NCI-H1092 treated with DMSO at 0.1 percent for 48 hours (cell line): ENCODE data around the gene DTD2.

Source experiments
- DNase-seq: peaks from one replicate; lab custom pipeline; 2025; lab: John Stamatoyannopoulos, UW

Gene DTD2

DNA sequence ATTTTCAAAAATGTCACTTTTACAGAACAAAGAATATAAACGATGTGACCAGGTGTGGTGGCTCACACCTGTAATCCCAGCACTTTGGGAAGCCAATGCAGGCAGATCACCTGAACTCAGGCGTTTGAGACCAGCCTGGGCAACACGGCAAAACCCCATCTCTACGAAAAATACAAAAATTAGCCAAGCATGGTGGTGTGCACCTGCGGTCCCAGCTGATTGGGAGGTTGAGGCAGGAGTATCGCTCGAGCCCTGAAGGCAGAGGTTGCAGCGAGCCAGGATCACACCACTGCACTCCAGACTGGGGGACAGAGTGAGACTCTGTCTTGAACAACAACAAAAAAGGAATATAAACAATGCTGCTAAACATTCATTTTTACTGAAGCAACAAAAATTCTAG is 52.2 kb downstream of the DTD2 start:
- DNase-seq: no peak

DNA sequence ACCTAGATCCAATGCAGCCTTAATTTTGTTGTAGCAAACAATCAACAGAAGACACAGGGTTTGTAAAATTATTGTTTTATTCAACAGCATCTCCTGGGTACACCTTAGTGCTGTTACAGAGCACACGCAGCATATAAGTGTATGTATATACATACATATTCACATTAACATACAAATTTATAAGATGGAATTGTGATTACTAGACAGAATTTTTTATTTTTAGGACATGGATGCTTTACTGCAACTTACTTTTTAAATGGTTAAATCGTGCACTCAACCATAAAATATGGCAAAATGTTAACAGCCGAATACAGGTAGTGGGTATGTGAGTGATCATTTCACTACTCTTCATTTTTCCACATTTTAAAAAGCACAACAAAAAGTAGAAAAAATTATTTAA is 53.6 kb downstream of the DTD2 start:
- no peak for DNase-seq

DNA sequence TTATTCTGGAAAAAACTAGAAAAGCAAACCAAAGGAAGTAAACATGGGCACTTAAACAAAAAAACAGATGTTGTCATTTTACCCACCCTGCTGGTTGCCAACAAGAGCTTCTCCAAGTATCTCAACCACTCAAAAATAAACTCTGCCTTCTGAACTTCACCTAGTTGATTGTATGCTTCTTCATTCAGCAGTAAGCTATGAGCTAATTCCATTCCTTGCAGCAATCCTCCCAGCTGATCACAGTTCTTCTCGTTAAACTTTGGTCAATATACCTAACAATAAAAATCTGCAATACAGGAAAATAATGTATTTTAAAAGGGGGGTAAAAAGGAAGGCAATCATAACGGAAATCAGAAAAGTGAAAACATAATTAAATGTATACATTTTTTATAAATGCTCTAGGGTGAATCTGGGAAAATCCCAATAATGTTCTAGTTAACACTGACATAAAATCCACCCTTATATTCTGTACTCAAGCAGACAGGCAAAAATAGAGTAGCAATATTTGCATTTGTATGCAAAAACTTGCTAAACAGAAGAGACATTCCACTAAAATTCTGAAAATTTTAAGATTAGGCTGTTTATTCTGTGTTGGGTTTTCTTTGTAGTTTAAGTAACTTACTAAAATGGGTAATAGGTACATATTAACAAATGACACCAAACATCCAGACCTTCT is 54.4 kb downstream of the DTD2 start:
- DNase-seq: no peak

DNA sequence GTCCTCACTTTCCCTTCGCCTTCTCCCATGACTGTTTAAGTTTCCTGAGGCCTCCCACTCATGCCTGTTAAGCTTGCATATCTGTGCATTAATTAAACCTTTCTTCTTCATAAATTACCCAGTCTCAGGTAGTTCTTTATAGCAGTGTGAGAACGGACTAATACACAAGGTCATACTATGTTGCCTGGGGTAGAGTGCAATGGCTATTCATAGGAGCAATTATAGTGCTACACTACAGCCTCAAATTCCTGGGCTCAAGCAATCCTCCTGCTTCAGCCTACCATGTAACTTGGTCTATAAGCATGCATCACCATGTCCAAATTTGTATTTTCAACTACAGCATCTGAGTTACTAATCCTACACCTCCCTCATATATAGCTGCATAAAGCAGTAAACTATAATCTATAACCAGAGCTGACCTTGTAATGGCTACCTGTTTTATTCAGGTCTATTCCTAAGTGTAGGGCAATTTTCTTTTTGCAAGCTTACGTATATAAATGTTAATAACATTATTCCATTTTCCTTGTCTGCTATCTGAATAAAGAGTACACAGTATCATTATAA is 55.9 kb downstream of the DTD2 start:
- no peak for DNase-seq

DNA sequence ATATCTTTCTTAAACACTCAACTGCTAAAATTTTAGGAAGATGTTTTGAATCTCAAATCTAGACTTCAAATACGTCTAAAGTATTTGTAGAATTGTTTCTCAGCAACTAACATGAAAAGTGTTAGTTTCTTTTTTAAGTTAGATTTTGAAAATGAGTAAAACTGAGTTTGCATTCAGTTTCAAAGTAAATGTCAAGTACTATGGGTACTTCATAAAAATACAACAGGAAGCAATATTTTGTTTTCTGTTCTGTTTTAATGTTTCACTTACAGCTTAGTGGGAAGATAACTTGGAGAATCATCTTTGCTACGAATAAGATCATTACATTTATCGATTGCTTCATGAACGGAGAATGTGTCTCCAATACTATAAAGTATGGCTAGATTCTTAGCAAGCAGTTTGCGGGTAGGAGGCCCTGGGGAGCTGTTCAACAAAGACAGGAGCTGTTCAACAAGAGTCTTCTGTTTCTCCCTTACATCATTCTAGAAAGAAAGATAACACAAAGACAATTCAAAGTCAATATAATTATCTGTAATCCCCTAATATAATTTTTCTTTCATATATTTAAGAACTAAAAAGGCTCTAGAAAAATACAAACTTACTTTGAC is 57.2 kb downstream of the DTD2 start:
- DNase-seq: no peak
